GM21723 (cell line): ENCODE results near the gene PCGF2.
A peak's percentile ranks its signal among the peaks of the same experiment; 100 is the strongest.

Source experiments
- ATAC-seq: cut with Tn5 transposase; IDR thresholded peaks from one replicate; pipeline ENCODE4 v1.9.1; 2021; ENCODE audit warnings: mild to moderate bottlenecking, moderate library complexity; ENCODE audit not compliant: unreplicated experiment

PCGF2 gene

GRCh38 chr17:38751808-38752307 is 3.7 kb upstream of the PCGF2 start:
- peak; percentile 33 for ATAC-seq

- ATAC-seq: no peak
Observed at GRCh38 chr17:38751144-38751807, 3.1 kb upstream of the PCGF2 start.

- no peak for ATAC-seq
Observed at GRCh38 chr17:38750312-38751121, 2.4 kb upstream of the PCGF2 start.

- ATAC-seq: no peak
Observed at GRCh38 chr17:38750044-38750311, 1.8 kb upstream of the PCGF2 start.

- ATAC-seq: no peak
Observed at GRCh38 chr17:38749223-38750043, 1.3 kb upstream of the PCGF2 start.

GRCh38 chr17:38748892-38749222 is 721 bp upstream of the PCGF2 start:
- ATAC-seq: no peak

- no peak for ATAC-seq
Observed at GRCh38 chr17:38747463-38748148, 530 bp downstream of the PCGF2 start.

- ATAC-seq: no peak
Observed at GRCh38 chr17:38746849-38747462, 1.2 kb downstream of the PCGF2 start.

- no peak for ATAC-seq
Observed at GRCh38 chr17:38746004-38746848, 1.9 kb downstream of the PCGF2 start.

GRCh38 chr17:38745545-38745944 is 2.6 kb downstream of the PCGF2 start:
- no peak for ATAC-seq

GRCh38 chr17:38743556-38744171 is 4.5 kb downstream of the PCGF2 start:
- ATAC-seq: no peak

GRCh38 chr17:38742411-38743308 is 5.5 kb downstream of the PCGF2 start:
- no peak for ATAC-seq

- ATAC-seq: no peak
Observed at GRCh38 chr17:38741921-38742410, 6.2 kb downstream of the PCGF2 start.

GRCh38 chr17:38741461-38741860 is 6.7 kb downstream of the PCGF2 start:
- ATAC-seq: no peak

- ATAC-seq: no peak
Observed at GRCh38 chr17:38740806-38741205, 7.3 kb downstream of the PCGF2 start.

GRCh38 chr17:38740044-38740443 is 8.1 kb downstream of the PCGF2 start:
- ATAC-seq: no peak

GRCh38 chr17:38739305-38739704 is 8.8 kb downstream of the PCGF2 start:
- ATAC-seq: no peak

GRCh38 chr17:38738686-38739085 is 9.4 kb downstream of the PCGF2 start:
- ATAC-seq: no peak
